SK-N-SH (cell line): ENCODE measurements around the gene CALM1. TPM values are rescaled to one million over a fixed set of nuclear protein-coding genes. Genes with fewer than 3 reads are reported as not detected.

ENCODE experiments used
- CTCF ChIA-PET: fragments of 300-600, 350-600 bp; formaldehyde crosslinking; extraction: SDS; loops from one replicate; lab custom pipeline; 2021; lab: Yijun Ruan, JAX
- POLR2A ChIA-PET: fragments of 350-600 bp; sonication (Branson Sonifier 250); formaldehyde crosslinking; extraction: SDS; loops from one replicate; lab custom pipeline; 2020; ENCODE audit warnings: antibody characterized with exemption, inconsistent platforms; lab: Yijun Ruan, JAX
- DNase-seq: peaks from one replicate; pipeline ENCODE4 v3.0.0; 2012
- H2AFZ ChIP-seq: fragments of 200-600 bp; sonication (generic); 2 replicates; pipeline ENCODE4 v1.8.1; 2016; ENCODE audit warnings: antibody characterized with exemption, mild to moderate bottlenecking, low read depth
- H3F3A ChIP-seq: fragments of 200-600 bp; sonication (generic); replicated peaks from 2 replicates; pipeline ENCODE3; 2016; ENCODE audit warnings: antibody characterized with exemption, mild to moderate bottlenecking; ENCODE audit not compliant: insufficient read depth
- H3K27ac ChIP-seq, 2 experiments: fragments of 200-500 bp in 1 of 2; fragments of 200-600 bp in 1 of 2; sonication (Bioruptor generic) in 1 of 2; sonication (generic), shearing (Covaris generic) in 1 of 2; 2 replicates each; pipeline versions ENCODE4 v1.5.1 to v1.6.1; 2014 to 2016; ENCODE audit warnings: low read depth in 2 of 2, inconsistent platforms in 1 of 2, low read length in 1 of 2, mild to moderate bottlenecking in 1 of 2, mixed read lengths in 1 of 2
- H3K27me3 ChIP-seq: fragments of 200-600 bp; sonication (generic), shearing (Covaris generic); 2 replicates; pipeline ENCODE4 v1.6.1; 2016; ENCODE audit warnings: mixed run types; ENCODE audit not compliant: insufficient read depth
- H3K36me3 ChIP-seq, 2 experiments: fragments of 200-500 bp in 1 of 2; fragments of 200-600 bp in 1 of 2; sonication (Bioruptor generic) in 1 of 2; sonication (generic) in 1 of 2; replicated peaks in 1 of 2; 2 replicates each; pipeline versions ENCODE3 to v1.5.1; 2014 to 2016; ENCODE audit warnings: low read length in 1 of 2, mild to moderate bottlenecking in 1 of 2; ENCODE audit not compliant: insufficient read depth in 2 of 2, control insufficient read depth in 1 of 2
- H3K4me1 ChIP-seq, 2 experiments: fragments of 200-500 bp in 1 of 2; fragments of 200-600 bp in 1 of 2; sonication (Bioruptor generic) in 1 of 2; sonication (generic), shearing (Covaris generic) in 1 of 2; 2 replicates each; pipeline versions ENCODE4 v1.5.1 to v1.6.1; 2014 to 2016; ENCODE audit warnings: low read depth in 1 of 2, low read length in 1 of 2, mixed run types in 1 of 2; ENCODE audit not compliant: insufficient read depth in 2 of 2, control insufficient read depth in 1 of 2
- H3K4me2 ChIP-seq: fragments of 200-600 bp; sonication (generic), shearing (Covaris generic); 2 replicates; pipeline ENCODE4 v1.6.1; 2017; ENCODE audit warnings: mixed run types
- H3K4me3 ChIP-seq, 2 experiments: fragments of 200-500 bp in 1 of 2; fragments of 200-600 bp in 1 of 2; sonication (Bioruptor generic) in 1 of 2; sonication (generic), shearing (Covaris generic) in 1 of 2; 2 replicates each; pipeline versions ENCODE4 v1.5.1 to v1.8.1; 2014 to 2016; ENCODE audit warnings: low read depth in 2 of 2, inconsistent platforms in 1 of 2, low read length in 1 of 2, mild to moderate bottlenecking in 1 of 2, mixed read lengths in 1 of 2, moderate library complexity in 1 of 2
- H3K79me2 ChIP-seq: fragments of 200-600 bp; sonication (generic); 2 replicates; pipeline ENCODE4 v1.8.1; 2017; ENCODE audit warnings: mild to moderate bottlenecking; ENCODE audit not compliant: insufficient read depth
- H3K9ac ChIP-seq: fragments of 200-600 bp; sonication (generic); 2 replicates; pipeline ENCODE4 v1.6.1; 2017; ENCODE audit warnings: mixed run types
- H3K9me2 ChIP-seq: fragments of 200-600 bp; sonication (generic); 2 replicates; pipeline ENCODE4 v1.6.1; 2017; ENCODE audit warnings: mixed run types
- H3K9me3 ChIP-seq: fragments of 200-600 bp; sonication (generic); 2 replicates; pipeline ENCODE4 v1.6.1; 2017; ENCODE audit warnings: mixed run types, mild to moderate bottlenecking, moderate library complexity
- H4K20me1 ChIP-seq: fragments of 200-600 bp; sonication (generic); 2 replicates; pipeline ENCODE4 v1.6.1; 2017; ENCODE audit warnings: mild to moderate bottlenecking, mixed run types; ENCODE audit not compliant: insufficient read depth
- FOSL2 ChIP-seq: IDR thresholded peaks from 2 replicates; pipeline ENCODE4 v1.4.0; 2012; ENCODE audit warnings: low read depth, mild to moderate bottlenecking, moderate library complexity, borderline replicate concordance
- FOXM1 ChIP-seq: IDR thresholded peaks from 2 replicates; pipeline ENCODE4 v1.4.0; 2012; ENCODE audit warnings: low read depth, mild to moderate bottlenecking
- GABPA ChIP-seq: IDR thresholded peaks from 2 replicates; pipeline ENCODE4 v1.4.0; 2012; ENCODE audit warnings: low read depth, mild to moderate bottlenecking
- JUND ChIP-seq: IDR thresholded peaks from 2 replicates; pipeline ENCODE4 v1.4.0; 2012
- MAX ChIP-seq: IDR thresholded peaks from 2 replicates; pipeline ENCODE4 v1.4.0; 2012; ENCODE audit warnings: low read depth
- MEF2A ChIP-seq: IDR thresholded peaks from 2 replicates; pipeline ENCODE4 v1.4.0; 2012; ENCODE audit warnings: low read depth, borderline replicate concordance
- NRF1 ChIP-seq: IDR thresholded peaks from 2 replicates; pipeline ENCODE4 v1.6.1; 2012; ENCODE audit warnings: low read depth, mild to moderate bottlenecking, low read length
- RAD21 ChIP-seq: IDR thresholded peaks from 2 replicates; pipeline ENCODE4 v1.6.1; 2012; ENCODE audit warnings: mild to moderate bottlenecking, low read length
- RXRA ChIP-seq: IDR thresholded peaks from 2 replicates; pipeline ENCODE4 v1.4.0; 2012; ENCODE audit warnings: low read depth, mild to moderate bottlenecking, borderline replicate concordance
- SIN3A ChIP-seq: IDR thresholded peaks from 2 replicates; pipeline ENCODE4 v1.6.1; 2012; ENCODE audit warnings: low read depth, mild to moderate bottlenecking, low read length, moderate library complexity, borderline replicate concordance
- TCF12 ChIP-seq: IDR thresholded peaks from 2 replicates; pipeline ENCODE4 v1.4.0; 2012
- YY1 ChIP-seq: IDR thresholded peaks from 2 replicates; pipeline ENCODE4 v1.4.0; 2012; ENCODE audit warnings: low read depth, mild to moderate bottlenecking
- WGBS: methylation state at CpG from one replicate; pipeline ENCODE4 v1.1.6; 2017; ENCODE audit warnings: low lambda C conversion rate; 5-methylcytosine and 5-hydroxymethylcytosine counted together
- polyA plus RNA-seq, 3 experiments: library from polyadenylated mRNA; depleted of rRNA; stranded (reverse); fragments of >200 nt; gene quantifications; 2 replicates each; pipeline ENCODE4 v1.2.3, GENCODE V29; 2012
- TF ChIP-seq, protein P1 (sequence below): IDR thresholded peaks from 2 replicates; pipeline ENCODE4 v1.6.1; 2012; ENCODE audit warnings: mild to moderate bottlenecking, low read depth, low read length, moderate library complexity
- TF ChIP-seq, protein P2 (sequence below): IDR thresholded peaks from 2 replicates; pipeline ENCODE4; 2012
- TF ChIP-seq, protein P3 (sequence below): IDR thresholded peaks from 2 replicates; pipeline ENCODE4 v1.4.0; 2012; ENCODE audit warnings: low read depth, borderline replicate concordance
- TF ChIP-seq, protein P4 (sequence below): IDR thresholded peaks from 2 replicates; pipeline ENCODE4 v1.4.0; 2012; ENCODE audit warnings: low read depth, borderline replicate concordance

Gene CALM1
- polyA plus RNA-seq, 1 of the 3 experiments (the other 2 are of a cell fraction), result 299 TPM

DNA sequence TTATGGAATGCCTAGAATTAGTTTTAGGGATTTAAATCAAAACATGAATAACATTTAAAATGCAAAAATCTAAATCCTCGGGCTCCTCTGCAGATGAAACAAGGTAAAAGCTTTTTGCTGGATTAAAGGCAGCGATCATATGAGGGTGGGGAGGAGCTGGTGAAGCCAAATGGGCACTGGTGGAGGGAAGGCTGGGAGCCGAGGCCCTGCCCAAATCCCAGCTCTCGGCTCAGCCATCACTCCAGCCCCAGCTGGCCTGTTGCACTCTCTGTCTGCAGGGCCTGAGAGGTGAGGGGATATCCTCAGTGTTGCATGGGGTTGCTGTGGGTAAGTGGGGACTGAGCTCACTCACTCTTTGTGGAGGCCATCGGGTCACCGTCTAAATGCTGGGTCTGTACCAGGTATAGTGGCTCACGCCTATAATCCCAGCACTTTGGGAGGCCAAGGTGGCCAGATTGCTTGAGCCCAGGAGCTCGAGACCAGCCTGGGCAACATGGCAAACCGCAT, 28.6 kb downstream of the CALM1 start:
- no peak overlapping the region for H2AFZ ChIP-seq
- no peaks in the 10 kb centered on the region for H3F3A ChIP-seq
- H4K20me1 ChIP-seq, result no peaks in the 10 kb centered on the region
- H3K36me3 ChIP-seq, result no peaks in the 10 kb centered on the region
- H3K9me2 ChIP-seq, result no peaks in the 10 kb centered on the region
- H3K79me2 ChIP-seq, result no peaks in the 10 kb centered on the region
- DNase-seq, result no peak
- H3K4me2 ChIP-seq, result no peak overlapping the region
- H3K4me3 ChIP-seq, result no peak overlapping the region
- ChIA-PET POLR2A (interaction anchor here (1.1 kb wide), 1 partner anchor 27 kb away, joined by 6 read pairs; no protein-coding TSS in a partner anchor), CTCF (interaction anchor here (0.7 to 1.4 kb wide), 4 partner anchors 17 to 272 kb away, joined by 3 to 6 read pairs (median 4); no protein-coding TSS in a partner anchor)
- TF ChIP-seq MEF2A (no peak), YY1 (no peak), MAX (no peak)
- TF ChIP-seq, protein P1, sequence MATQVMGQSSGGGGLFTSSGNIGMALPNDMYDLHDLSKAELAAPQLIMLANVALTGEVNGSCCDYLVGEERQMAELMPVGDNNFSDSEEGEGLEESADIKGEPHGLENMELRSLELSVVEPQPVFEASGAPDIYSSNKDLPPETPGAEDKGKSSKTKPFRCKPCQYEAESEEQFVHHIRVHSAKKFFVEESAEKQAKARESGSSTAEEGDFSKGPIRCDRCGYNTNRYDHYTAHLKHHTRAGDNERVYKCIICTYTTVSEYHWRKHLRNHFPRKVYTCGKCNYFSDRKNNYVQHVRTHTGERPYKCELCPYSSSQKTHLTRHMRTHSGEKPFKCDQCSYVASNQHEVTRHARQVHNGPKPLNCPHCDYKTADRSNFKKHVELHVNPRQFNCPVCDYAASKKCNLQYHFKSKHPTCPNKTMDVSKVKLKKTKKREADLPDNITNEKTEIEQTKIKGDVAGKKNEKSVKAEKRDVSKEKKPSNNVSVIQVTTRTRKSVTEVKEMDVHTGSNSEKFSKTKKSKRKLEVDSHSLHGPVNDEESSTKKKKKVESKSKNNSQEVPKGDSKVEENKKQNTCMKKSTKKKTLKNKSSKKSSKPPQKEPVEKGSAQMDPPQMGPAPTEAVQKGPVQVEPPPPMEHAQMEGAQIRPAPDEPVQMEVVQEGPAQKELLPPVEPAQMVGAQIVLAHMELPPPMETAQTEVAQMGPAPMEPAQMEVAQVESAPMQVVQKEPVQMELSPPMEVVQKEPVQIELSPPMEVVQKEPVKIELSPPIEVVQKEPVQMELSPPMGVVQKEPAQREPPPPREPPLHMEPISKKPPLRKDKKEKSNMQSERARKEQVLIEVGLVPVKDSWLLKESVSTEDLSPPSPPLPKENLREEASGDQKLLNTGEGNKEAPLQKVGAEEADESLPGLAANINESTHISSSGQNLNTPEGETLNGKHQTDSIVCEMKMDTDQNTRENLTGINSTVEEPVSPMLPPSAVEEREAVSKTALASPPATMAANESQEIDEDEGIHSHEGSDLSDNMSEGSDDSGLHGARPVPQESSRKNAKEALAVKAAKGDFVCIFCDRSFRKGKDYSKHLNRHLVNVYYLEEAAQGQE, result no peak
- TF ChIP-seq, protein P2, sequence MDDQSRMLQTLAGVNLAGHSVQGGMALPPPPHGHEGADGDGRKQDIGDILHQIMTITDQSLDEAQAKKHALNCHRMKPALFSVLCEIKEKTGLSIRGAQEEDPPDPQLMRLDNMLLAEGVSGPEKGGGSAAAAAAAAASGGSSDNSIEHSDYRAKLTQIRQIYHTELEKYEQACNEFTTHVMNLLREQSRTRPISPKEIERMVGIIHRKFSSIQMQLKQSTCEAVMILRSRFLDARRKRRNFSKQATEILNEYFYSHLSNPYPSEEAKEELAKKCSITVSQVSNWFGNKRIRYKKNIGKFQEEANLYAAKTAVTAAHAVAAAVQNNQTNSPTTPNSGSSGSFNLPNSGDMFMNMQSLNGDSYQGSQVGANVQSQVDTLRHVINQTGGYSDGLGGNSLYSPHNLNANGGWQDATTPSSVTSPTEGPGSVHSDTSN, result no peak
- no peaks in the 10 kb centered on the region for H3K9me3 ChIP-seq
- WGBS, result 85% methylated on average over 9 of the region's 9 CpGs
- no peak overlapping the region; a peak in 1 of 4 replicates for H3K27ac ChIP-seq
- H3K9ac ChIP-seq, result no peak overlapping the region
- H3K4me1 ChIP-seq, result peaks cover 0 to 12% of the 10 kb centered on the region in 2 experiments; a peak in 1 of 4 replicates
- no peaks in the 10 kb centered on the region for H3K27me3 ChIP-seq

GRCh38 chr14:90426031-90426540, 29.3 kb downstream of the CALM1 start:
- H3K9me2 ChIP-seq, result no peaks in the 10 kb centered on the region
- CTCF ChIA-PET, result interaction anchor here (0.7 to 1.4 kb wide), 2 partner anchors 26 to 27 kb away, joined by 3 to 4 read pairs; no protein-coding TSS in a partner anchor
- no peak overlapping the region for H3K4me2 ChIP-seq
- no peaks in the 10 kb centered on the region for H3K79me2 ChIP-seq
- H3K4me1 ChIP-seq, result peaks cover 0 to 12% of the 10 kb centered on the region in 2 experiments; a peak in 1 of 4 replicates
- H3K9ac ChIP-seq, result no peak overlapping the region
- no peak overlapping the region for H2AFZ ChIP-seq
- H3K27me3 ChIP-seq, result no peaks in the 10 kb centered on the region
- 91% methylated on average over 10 of the region's 10 CpGs for WGBS
- no peaks in the 10 kb centered on the region for H3K36me3 ChIP-seq
- TF ChIP-seq RXRA (no peak), FOSL2 (no peak), TCF12 (no peak), MEF2A (no peak), GABPA (no peak), YY1 (no peak), SIN3A (no peak), RAD21 (no peak), NRF1 (no peak), JUND (no peak), FOXM1 (no peak)
- TF ChIP-seq, protein P3, sequence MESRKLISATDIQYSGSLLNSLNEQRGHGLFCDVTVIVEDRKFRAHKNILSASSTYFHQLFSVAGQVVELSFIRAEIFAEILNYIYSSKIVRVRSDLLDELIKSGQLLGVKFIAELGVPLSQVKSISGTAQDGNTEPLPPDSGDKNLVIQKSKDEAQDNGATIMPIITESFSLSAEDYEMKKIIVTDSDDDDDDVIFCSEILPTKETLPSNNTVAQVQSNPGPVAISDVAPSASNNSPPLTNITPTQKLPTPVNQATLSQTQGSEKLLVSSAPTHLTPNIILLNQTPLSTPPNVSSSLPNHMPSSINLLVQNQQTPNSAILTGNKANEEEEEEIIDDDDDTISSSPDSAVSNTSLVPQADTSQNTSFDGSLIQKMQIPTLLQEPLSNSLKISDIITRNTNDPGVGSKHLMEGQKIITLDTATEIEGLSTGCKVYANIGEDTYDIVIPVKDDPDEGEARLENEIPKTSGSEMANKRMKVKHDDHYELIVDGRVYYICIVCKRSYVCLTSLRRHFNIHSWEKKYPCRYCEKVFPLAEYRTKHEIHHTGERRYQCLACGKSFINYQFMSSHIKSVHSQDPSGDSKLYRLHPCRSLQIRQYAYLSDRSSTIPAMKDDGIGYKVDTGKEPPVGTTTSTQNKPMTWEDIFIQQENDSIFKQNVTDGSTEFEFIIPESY, result no peak
- TF ChIP-seq, protein P4, sequence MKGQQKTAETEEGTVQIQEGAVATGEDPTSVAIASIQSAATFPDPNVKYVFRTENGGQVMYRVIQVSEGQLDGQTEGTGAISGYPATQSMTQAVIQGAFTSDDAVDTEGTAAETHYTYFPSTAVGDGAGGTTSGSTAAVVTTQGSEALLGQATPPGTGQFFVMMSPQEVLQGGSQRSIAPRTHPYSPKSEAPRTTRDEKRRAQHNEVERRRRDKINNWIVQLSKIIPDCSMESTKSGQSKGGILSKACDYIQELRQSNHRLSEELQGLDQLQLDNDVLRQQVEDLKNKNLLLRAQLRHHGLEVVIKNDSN, result no peak
- TF ChIP-seq, all 33 proteins: peak for 0
- no peaks in the 10 kb centered on the region for H4K20me1 ChIP-seq
- no peaks in the 10 kb centered on the region for H3K9me3 ChIP-seq
- DNase-seq, result no peak
- H3F3A ChIP-seq, result no peaks in the 10 kb centered on the region
- H3K4me3 ChIP-seq, result no peak overlapping the region
- POLR2A ChIA-PET, result no interaction called here
- no peak overlapping the region for H3K27ac ChIP-seq
